ENCODE results near the gene NMRK2. TPM values are rescaled to one million over a fixed set of nuclear protein-coding genes. Genes with fewer than 3 reads are reported as not detected.
"Not testable (repeated sequence)": the region's sequence is repeated elsewhere in the genome, so short reads cannot be mapped to it uniquely, and the experiment has no call there.

Gene NMRK2
- total RNA-seq, 1 experiment from 2014 or later = 61.9 TPM

- TF ChIP-seq NR3C1 (CRISPR knock-in tag; conservative IDR thresholded peaks at IDR 0.05; ENCODE audit: low read depth) = no peak
Measured at GRCh38 chr19:3936506-3937442, 3.9 kb downstream of the NMRK2 start (continued).

- CTCF ChIA-PET; H3K27ac Mint-ChIP-seq; POLR2A ChIA-PET; ATAC-seq; H3K4me1 Mint-ChIP-seq; DNase-seq (ENCODE audit: low spot score); H3K4me3 Mint-ChIP-seq; H3K9me3 Mint-ChIP-seq; H3K27me3 Mint-ChIP-seq (ENCODE audit: low read depth): not testable (repeated sequence)
- peaks cover 10% of the 10 kb centered on the region; the same call in 1 of the 2 replicates for H3K36me3 Mint-ChIP-seq
Measured at GRCh38 chr19:3938300-3938950, 5.6 kb downstream of the NMRK2 start.

GRCh38 chr19:3942790-3943409 is 10.0 kb downstream of the NMRK2 start:
- ChIA-PET POLR2A (no interaction called here), CTCF (no interaction called here)
- ATAC-seq (no peak), DNase-seq (ENCODE audit: low spot score) (no peak)
- Mint-ChIP-seq H3K9me3 (no peaks in the 10 kb centered on the region), H3K4me3 (no peak overlapping the region), H3K27me3 (ENCODE audit: low read depth) (no peaks in the 10 kb centered on the region), H3K27ac (no peak overlapping the region), H3K36me3 (peaks cover 16% of the 10 kb centered on the region), H3K4me1 (no peaks in the 10 kb centered on the region)
- TF ChIP-seq ZNF121 (CRISPR knock-in tag; IDR thresholded peaks at IDR 0.05) = no peak
- TF ChIP-seq NR1H2 (CRISPR knock-in tag; IDR thresholded peaks at IDR 0.05) = no peak
- no peak for TF ChIP-seq CBFB (CRISPR knock-in tag; IDR thresholded peaks at IDR 0.05; ENCODE audit: low read depth)
- TF ChIP-seq FOXK1 (CRISPR knock-in tag; IDR thresholded peaks at IDR 0.05) = no peak
- TF ChIP-seq MAX (CRISPR knock-in tag; IDR thresholded peaks at IDR 0.05) = no peak
- no peak for TF ChIP-seq MYBL2 (CRISPR knock-in tag; IDR thresholded peaks at IDR 0.05)
- no peak for TF ChIP-seq ATF6 (CRISPR knock-in tag; IDR thresholded peaks at IDR 0.05)
- no peak for TF ChIP-seq FOXP1 (CRISPR knock-in tag; IDR thresholded peaks at IDR 0.05; ENCODE audit: borderline replicate concordance)
- no peak for TF ChIP-seq ZSCAN18 (CRISPR knock-in tag; IDR thresholded peaks at IDR 0.05)
- TF ChIP-seq AR (CRISPR knock-in tag; IDR thresholded peaks at IDR 0.05) = no peak
- TF ChIP-seq MLX (CRISPR knock-in tag; IDR thresholded peaks at IDR 0.05) = no peak
- TF ChIP-seq IRF2 (CRISPR knock-in tag; IDR thresholded peaks at IDR 0.05; ENCODE audit: borderline replicate concordance, low read depth) = no peak
- no peak for TF ChIP-seq ZNF532 (CRISPR knock-in tag; IDR thresholded peaks at IDR 0.05; ENCODE audit: borderline replicate concordance)
- no peak for TF ChIP-seq ATF3 (CRISPR knock-in tag; conservative IDR thresholded peaks at IDR 0.05)
- TF ChIP-seq ERG (CRISPR knock-in tag; IDR thresholded peaks at IDR 0.05) = no peak
